Activated T-cell treated with anti-CD3 and anti-CD28 coated beads, Interleukin-2, amount 50 U/mL, for 24 hours (primary cell): Measurements from ENCODE around the gene GOSR2.

ENCODE experiments used
- DNase-seq: peaks from one replicate; pipeline ENCODE4 v3.0.0-alpha.2; 2020
- H3K27ac Mint-ChIP-seq: 2 replicates; pipeline ENCODE4 v1.8.0; 2020; ENCODE audit warnings: mild to moderate bottlenecking, mixed read lengths
- H3K27me3 Mint-ChIP-seq: 2 replicates; pipeline ENCODE4 v1.8.0; 2020; ENCODE audit warnings: mixed read lengths
- H3K36me3 Mint-ChIP-seq: 2 replicates; pipeline ENCODE4 v1.8.0; 2020; ENCODE audit warnings: low read depth, mixed read lengths
- H3K4me1 Mint-ChIP-seq: 2 replicates; pipeline ENCODE4 v1.8.0; 2020; ENCODE audit warnings: low read depth, mixed read lengths
- H3K4me3 Mint-ChIP-seq: 2 replicates; pipeline ENCODE4 v1.8.0; 2020; ENCODE audit warnings: mild to moderate bottlenecking, moderate library complexity, mixed read lengths
- H3K9me3 Mint-ChIP-seq: 2 replicates; pipeline ENCODE4 v1.8.0; 2020; ENCODE audit warnings: mixed read lengths

The GOSR2 gene

GRCh38 chr17:46922804-46923635 is at the start of gene GOSR2:
TSS of gene GOSR2 (plus strand) at chr17:46923160. CDS start at chr17:46923193, 33 bp downstream.
- Mint-ChIP-seq H3K36me3 (peaks cover 46% of the 10 kb centered on the region), H3K27ac (peak within 1 kb of the TSS; percentile 100)

GRCh38 chr17:46873941-46874645 is 48.9 kb upstream of the GOSR2 start:
- H3K36me3 Mint-ChIP-seq, result no peaks in the 10 kb centered on the region
- H3K9me3 Mint-ChIP-seq, result no peaks in the 10 kb centered on the region
- no peak for DNase-seq
- H3K27me3 Mint-ChIP-seq, result no peaks in the 10 kb centered on the region
- no peak overlapping the region for H3K4me3 Mint-ChIP-seq
- H3K27ac Mint-ChIP-seq, result no peak overlapping the region
- peaks cover 2% of the 10 kb centered on the region for H3K4me1 Mint-ChIP-seq

More at GRCh38 chr17:46922804-46923635, at the start of gene GOSR2:
- Mint-ChIP-seq H3K4me1 (peaks cover 49% of the 10 kb centered on the region), H3K27me3 (no peaks in the 10 kb centered on the region), H3K9me3 (no peaks in the 10 kb centered on the region), H3K4me3 (peak within 1 kb of the TSS; percentile 85)
- peak; percentile 98 for DNase-seq

- Mint-ChIP-seq H3K27me3 (no peaks in the 10 kb centered on the region), H3K4me1 (peaks cover 2% of the 10 kb centered on the region), H3K9me3 (no peaks in the 10 kb centered on the region), H3K4me3 (no peak overlapping the region), H3K36me3 (no peaks in the 10 kb centered on the region), H3K27ac (no peak overlapping the region)
- DNase-seq, result no peak
Measured at GRCh38 chr17:46874906-46875305, 48.1 kb upstream of the GOSR2 start.

- no peak overlapping the region for H3K4me3 Mint-ChIP-seq
Measured at GRCh38 chr17:46875849-46876352, 47.1 kb upstream of the GOSR2 start.

GRCh38 chr17:46876353-46876887 is 46.5 kb upstream of the GOSR2 start:
- Mint-ChIP-seq H3K4me3 (no peak overlapping the region), H3K27ac (no peak overlapping the region), H3K9me3 (no peaks in the 10 kb centered on the region), H3K4me1 (peaks cover 2% of the 10 kb centered on the region), H3K36me3 (no peaks in the 10 kb centered on the region), H3K27me3 (no peaks in the 10 kb centered on the region)
- no peak for DNase-seq

More at GRCh38 chr17:46875849-46876352, 47.1 kb upstream of the GOSR2 start:
- H3K27me3 Mint-ChIP-seq, result no peaks in the 10 kb centered on the region
- peaks cover 2% of the 10 kb centered on the region for H3K4me1 Mint-ChIP-seq
- no peak for DNase-seq
- H3K36me3 Mint-ChIP-seq, result no peaks in the 10 kb centered on the region
- no peaks in the 10 kb centered on the region for H3K9me3 Mint-ChIP-seq
- no peak overlapping the region for H3K27ac Mint-ChIP-seq

- H3K27ac Mint-ChIP-seq, result no peak overlapping the region
- no peaks in the 10 kb centered on the region for H3K27me3 Mint-ChIP-seq
- H3K36me3 Mint-ChIP-seq, result no peaks in the 10 kb centered on the region
- peaks cover 2% of the 10 kb centered on the region for H3K4me1 Mint-ChIP-seq
- H3K4me3 Mint-ChIP-seq, result no peak overlapping the region
- DNase-seq, result no peak
- H3K9me3 Mint-ChIP-seq, result no peaks in the 10 kb centered on the region
Measured at GRCh38 chr17:46876926-46877325, 46.0 kb upstream of the GOSR2 start.

GRCh38 chr17:46877466-46877865 is 45.5 kb upstream of the GOSR2 start:
- H3K9me3 Mint-ChIP-seq, result no peaks in the 10 kb centered on the region
- no peaks in the 10 kb centered on the region for H3K27me3 Mint-ChIP-seq
- peak overlapping the region; percentile 51 for H3K27ac Mint-ChIP-seq
- no peak overlapping the region for H3K4me3 Mint-ChIP-seq
- peaks cover 2% of the 10 kb centered on the region for H3K4me1 Mint-ChIP-seq
- H3K36me3 Mint-ChIP-seq, result no peaks in the 10 kb centered on the region
- no peak for DNase-seq

GRCh38 chr17:46878055-46878454 is 44.9 kb upstream of the GOSR2 start:
- Mint-ChIP-seq H3K9me3 (no peaks in the 10 kb centered on the region), H3K27me3 (no peaks in the 10 kb centered on the region), H3K4me3 (no peak overlapping the region), H3K4me1 (peaks cover 2% of the 10 kb centered on the region), H3K36me3 (no peaks in the 10 kb centered on the region), H3K27ac (peak overlapping the region; percentile 51)
- DNase-seq, result no peak

GRCh38 chr17:46879101-46879500 is 43.9 kb upstream of the GOSR2 start:
- Mint-ChIP-seq H3K27ac (no peak overlapping the region), H3K27me3 (no peaks in the 10 kb centered on the region), H3K36me3 (no peaks in the 10 kb centered on the region), H3K4me3 (no peak overlapping the region), H3K4me1 (peaks cover 2% of the 10 kb centered on the region), H3K9me3 (no peaks in the 10 kb centered on the region)
- DNase-seq, result no peak

GRCh38 chr17:46881015-46881414 is 41.9 kb upstream of the GOSR2 start:
- Mint-ChIP-seq H3K27me3 (no peaks in the 10 kb centered on the region), H3K4me3 (no peak overlapping the region), H3K27ac (no peak overlapping the region), H3K9me3 (no peaks in the 10 kb centered on the region), H3K4me1 (peaks cover 2% of the 10 kb centered on the region), H3K36me3 (no peaks in the 10 kb centered on the region)
- DNase-seq, result no peak

- no peaks in the 10 kb centered on the region for H3K27me3 Mint-ChIP-seq
- H3K4me1 Mint-ChIP-seq, result peaks cover 2% of the 10 kb centered on the region
- no peak overlapping the region for H3K27ac Mint-ChIP-seq
- H3K9me3 Mint-ChIP-seq, result no peaks in the 10 kb centered on the region
- no peaks in the 10 kb centered on the region for H3K36me3 Mint-ChIP-seq
- no peak overlapping the region for H3K4me3 Mint-ChIP-seq
- DNase-seq, result no peak
Measured at GRCh38 chr17:46882666-46883065, 40.3 kb upstream of the GOSR2 start.

- H3K27me3 Mint-ChIP-seq, result no peaks in the 10 kb centered on the region
- no peak overlapping the region for H3K4me3 Mint-ChIP-seq
- H3K4me1 Mint-ChIP-seq, result no peaks in the 10 kb centered on the region
- no peak for DNase-seq
- H3K27ac Mint-ChIP-seq, result no peak overlapping the region
- no peaks in the 10 kb centered on the region for H3K9me3 Mint-ChIP-seq
- H3K36me3 Mint-ChIP-seq, result no peaks in the 10 kb centered on the region
Measured at GRCh38 chr17:46883871-46884520, 39.0 kb upstream of the GOSR2 start.

GRCh38 chr17:46884552-46884951 is 38.4 kb upstream of the GOSR2 start:
- H3K4me3 Mint-ChIP-seq, result no peak overlapping the region
- DNase-seq, result no peak
- H3K27me3 Mint-ChIP-seq, result no peaks in the 10 kb centered on the region
- H3K27ac Mint-ChIP-seq, result no peak overlapping the region
- no peaks in the 10 kb centered on the region for H3K4me1 Mint-ChIP-seq
- H3K36me3 Mint-ChIP-seq, result no peaks in the 10 kb centered on the region
- no peaks in the 10 kb centered on the region for H3K9me3 Mint-ChIP-seq
